SK-N-MC (cell line): ENCODE measurements around the gene RTP3.
"Not testable (repeated sequence)": the region's sequence is repeated elsewhere in the genome, so short reads cannot be mapped to it uniquely, and the experiment has no call there.

Source experiments
- DNase-seq: peaks from one replicate; pipeline ENCODE4 v3.0.0-alpha.2; 2011; ENCODE audit warnings: low read depth, low spot score
- H3K27ac ChIP-seq: fragments of 200-600 bp; sonication (generic); 2 replicates; pipeline ENCODE4 v1.5.1; 2016; ENCODE audit warnings: mixed run types
- H3K36me3 ChIP-seq: fragments of 200-600 bp; sonication (generic); 2 replicates; pipeline ENCODE4 v1.6.1; 2017; ENCODE audit warnings: antibody characterized with exemption, low read length, mixed read lengths; ENCODE audit not compliant: insufficient read depth
- H3K4me3 ChIP-seq: fragments of 200-600 bp; sonication (generic); 2 replicates; pipeline ENCODE4 v1.5.1; 2016
- H3K9ac ChIP-seq: fragments of 200-600 bp; sonication (generic); 2 replicates; pipeline ENCODE4 v1.8.0; 2017; ENCODE audit warnings: mixed run types, mixed read lengths; ENCODE audit not compliant: insufficient read length
- H3K9me3 ChIP-seq: fragments of 200-600 bp; sonication (generic); 2 replicates; pipeline ENCODE4 v1.6.1; 2017; ENCODE audit warnings: low read depth, mild to moderate bottlenecking, antibody characterized with exemption, low read length, moderate library complexity, mixed read lengths
- EZH2 ChIP-seq: fragments of 200-600 bp; sonication (generic); IDR thresholded peaks from one replicate; pipeline ENCODE4 v1.6.1; 2017; ENCODE audit warnings: antibody characterized with exemption
- FOXP2 ChIP-seq: optimal IDR thresholded peaks from 2 replicates; pipeline ENCODE3; 2011; ENCODE audit warnings: mild to moderate bottlenecking, moderate library complexity; ENCODE audit not compliant: insufficient read depth; ENCODE audit errors: extremely low read length, control extremely low read depth
- POLR2AphosphoS5 ChIP-seq: IDR thresholded peaks from 2 replicates; pipeline ENCODE4 v1.6.1; 2012; ENCODE audit warnings: mild to moderate bottlenecking, low read depth, low read length, borderline replicate concordance

RTP3 gene

DNA sequence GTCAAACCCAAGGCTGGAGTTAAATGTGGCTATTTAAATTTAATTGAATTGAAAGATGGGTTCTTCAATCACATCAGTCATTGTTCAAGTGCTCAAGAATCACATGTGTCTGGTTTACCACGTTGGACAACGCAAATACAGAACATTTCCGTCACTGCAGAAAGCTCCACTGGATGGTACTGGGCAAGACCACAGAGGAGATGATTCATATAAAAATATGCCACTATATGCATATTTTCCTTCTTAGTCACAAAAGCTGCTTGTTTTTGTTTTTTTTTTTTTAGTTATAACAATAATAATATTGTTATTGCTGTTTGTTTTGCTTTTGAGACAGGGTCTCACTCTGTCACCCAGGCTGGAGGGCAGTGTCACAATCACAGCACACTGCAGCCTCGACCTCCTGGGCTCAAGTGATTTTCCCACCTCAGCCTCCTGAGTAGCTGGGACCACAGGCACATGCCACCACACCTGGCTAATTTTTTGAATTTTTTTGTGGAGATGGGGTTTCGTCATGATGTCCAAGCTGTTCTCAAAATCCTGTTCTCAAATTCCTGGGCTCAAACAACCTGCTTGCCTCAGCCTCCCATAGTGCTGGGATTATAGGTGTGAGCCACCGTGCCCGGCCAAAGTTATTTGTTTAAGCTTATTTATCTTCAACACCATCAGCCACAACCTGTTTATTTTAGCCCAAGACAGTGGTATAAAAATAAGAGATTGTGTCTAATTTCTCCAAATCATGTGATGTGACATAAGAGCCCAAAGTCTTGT is 19.4 kb downstream of the RTP3 start:
- Histone ChIP-seq H3K27ac (no peak overlapping the region), H3K9ac (no peak overlapping the region), H3K36me3 (no peaks in the 10 kb centered on the region), H3K9me3 (no peaks in the 10 kb centered on the region), H3K4me3 (no peak overlapping the region)
- DNase-seq, result no peak
- TF ChIP-seq FOXP2 (no peak), EZH2 (no peak), POLR2AphosphoS5 (no peak)

DNA sequence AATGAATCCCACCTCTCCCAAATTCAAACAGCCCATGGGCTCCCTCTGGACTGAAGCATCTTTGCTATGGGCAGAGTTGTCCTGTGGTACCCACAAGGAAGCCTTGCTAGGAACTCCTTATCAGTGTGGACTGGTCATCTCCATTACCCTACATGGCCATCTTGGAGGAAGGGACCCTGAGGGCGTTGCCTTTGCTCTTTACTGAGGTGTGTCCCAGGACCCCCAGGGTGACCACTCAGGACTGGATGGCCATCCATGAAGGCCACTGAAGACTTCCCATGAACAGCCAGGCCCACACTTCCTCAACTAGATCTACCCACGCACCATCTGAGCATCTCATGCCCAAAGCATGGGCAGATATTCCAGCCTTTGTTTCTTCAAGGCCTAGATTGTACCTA is 20.0 kb downstream of the RTP3 start:
- Histone ChIP-seq H3K27ac (no peak overlapping the region), H3K9ac (no peak overlapping the region), H3K4me3 (no peak overlapping the region), H3K36me3 (no peaks in the 10 kb centered on the region), H3K9me3 (no peaks in the 10 kb centered on the region)
- DNase-seq, result no peak
- TF ChIP-seq FOXP2 (no peak), POLR2AphosphoS5 (no peak), EZH2 (no peak)

GRCh38 chr3:46519952-46520351 is 22.2 kb downstream of the RTP3 start:
- DNase-seq, result no peak
- no peak overlapping the region for H3K4me3 ChIP-seq
- TF ChIP-seq EZH2 (no peak), FOXP2 (no peak), POLR2AphosphoS5 (no peak)

GRCh38 chr3:46520531-46520930 is 22.8 kb downstream of the RTP3 start:
- Histone ChIP-seq H3K27ac (no peak overlapping the region), H3K9me3 (no peaks in the 10 kb centered on the region), H3K9ac (no peak overlapping the region), H3K4me3 (no peak overlapping the region), H3K36me3 (no peaks in the 10 kb centered on the region)
- TF ChIP-seq POLR2AphosphoS5, result no peak
- no peak for TF ChIP-seq EZH2
- TF ChIP-seq FOXP2, result no peak
- DNase-seq, result no peak

More at GRCh38 chr3:46519952-46520351, 22.2 kb downstream of the RTP3 start:
- Histone ChIP-seq H3K27ac (no peak overlapping the region), H3K36me3 (no peaks in the 10 kb centered on the region), H3K9me3 (no peaks in the 10 kb centered on the region), H3K9ac (no peak overlapping the region)

- Histone ChIP-seq H3K9ac (no peak overlapping the region), H3K9me3 (no peaks in the 10 kb centered on the region), H3K36me3 (no peaks in the 10 kb centered on the region), H3K4me3 (no peak overlapping the region), H3K27ac (no peak overlapping the region)
- TF ChIP-seq POLR2AphosphoS5 (no peak), FOXP2 (no peak), EZH2 (no peak)
- no peak for DNase-seq
These were observed 23.3 kb downstream of the RTP3 start for GRCh38 chr3:46521096-46521495.

- not testable (repeated sequence) for H3K36me3 ChIP-seq, H3K4me3 ChIP-seq, H3K9ac ChIP-seq, DNase-seq, H3K27ac ChIP-seq, H3K9me3 ChIP-seq
These were observed 24.4 kb downstream of the RTP3 start for GRCh38 chr3:46522201-46522600.

GRCh38 chr3:46523556-46523955 is 25.8 kb downstream of the RTP3 start:
- TF ChIP-seq EZH2 (no peak), FOXP2 (no peak)
- no peak overlapping the region for H3K9ac ChIP-seq
- H3K27ac ChIP-seq, result no peak overlapping the region

DNA sequence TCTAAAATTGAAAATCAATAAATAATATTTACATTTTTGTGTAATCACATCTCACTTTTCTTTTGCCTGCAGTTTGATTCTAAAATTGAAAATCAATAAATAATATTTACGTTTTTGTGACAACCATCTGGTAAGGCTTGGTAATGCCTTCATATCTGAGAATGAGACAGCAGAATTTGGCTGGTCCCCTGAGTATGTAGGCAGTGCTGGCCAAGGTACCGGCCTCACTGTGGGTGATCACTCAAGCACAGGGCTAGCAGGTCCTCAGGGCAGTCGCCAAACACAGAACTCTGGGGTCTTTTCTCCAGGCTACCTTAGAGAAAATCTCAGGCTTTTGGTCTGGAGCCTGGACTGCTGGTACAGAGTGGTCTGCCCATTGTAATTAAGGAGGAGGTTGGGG is 26.2 kb downstream of the RTP3 start:
- no peaks in the 10 kb centered on the region for H3K9me3 ChIP-seq
- no peaks in the 10 kb centered on the region for H3K36me3 ChIP-seq
- TF ChIP-seq POLR2AphosphoS5 (no peak), EZH2 (no peak), FOXP2 (no peak)
- no peak for DNase-seq
- no peak overlapping the region for H3K4me3 ChIP-seq
- H3K9ac ChIP-seq, result no peak overlapping the region
- no peak overlapping the region for H3K27ac ChIP-seq

More at GRCh38 chr3:46523556-46523955, 25.8 kb downstream of the RTP3 start:
- H3K36me3 ChIP-seq, result no peaks in the 10 kb centered on the region
- no peak for DNase-seq
- no peak overlapping the region for H3K4me3 ChIP-seq
- no peaks in the 10 kb centered on the region for H3K9me3 ChIP-seq

- Histone ChIP-seq H3K9me3 (no peaks in the 10 kb centered on the region), H3K9ac (no peak overlapping the region), H3K36me3 (no peaks in the 10 kb centered on the region), H3K4me3 (no peak overlapping the region), H3K27ac (no peak overlapping the region)
- DNase-seq, result no peak
- TF ChIP-seq FOXP2, result no peak
- TF ChIP-seq POLR2AphosphoS5, result no peak
- no peak for TF ChIP-seq EZH2
These were observed 27.1 kb downstream of the RTP3 start for GRCh38 chr3:46524832-46525231.
